NCI-H526 (cell line): ENCODE data around the gene NIPSNAP3A.
"Not testable (repeated sequence)": the region's sequence is repeated elsewhere in the genome, so short reads cannot be mapped to it uniquely, and the experiment has no call there.

Experiments
- DNase-seq, 2 experiments: peaks; one replicate each; lab custom pipeline; 2025; lab: John Stamatoyannopoulos, UW

Gene NIPSNAP3A

GRCh38 chr9:104747565-104748358 lies at the start of gene NIPSNAP3A:
NIPSNAP3A (plus strand) TSS chr9:104747683; CDS start chr9:104747793, 110 bp downstream.
- DNase-seq = peak; percentile 65 to 84

DNA sequence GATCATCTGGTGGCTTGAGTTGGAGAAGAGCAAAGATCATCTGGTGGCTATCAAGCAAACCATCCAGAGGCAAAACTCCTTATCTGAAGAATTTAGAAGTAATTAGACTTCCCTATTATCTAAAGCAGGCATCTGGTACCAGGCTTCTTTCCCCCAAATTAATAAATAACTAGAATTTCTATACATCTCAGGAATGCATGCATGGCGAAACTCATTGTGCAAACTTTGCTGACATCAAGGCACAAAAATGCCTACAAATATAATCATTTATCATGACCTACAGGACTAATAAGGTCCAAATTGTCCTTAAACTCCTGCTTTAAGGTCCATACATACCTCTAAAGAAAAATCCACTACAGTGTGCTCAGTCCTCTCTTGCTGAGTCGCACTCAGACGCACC lies 47.2 kb upstream of the NIPSNAP3A start:
- DNase-seq = no peak

- not testable (repeated sequence) for DNase-seq
These were observed 38.7 kb upstream of the NIPSNAP3A start for GRCh38 chr9:104708737-104709136.

DNA sequence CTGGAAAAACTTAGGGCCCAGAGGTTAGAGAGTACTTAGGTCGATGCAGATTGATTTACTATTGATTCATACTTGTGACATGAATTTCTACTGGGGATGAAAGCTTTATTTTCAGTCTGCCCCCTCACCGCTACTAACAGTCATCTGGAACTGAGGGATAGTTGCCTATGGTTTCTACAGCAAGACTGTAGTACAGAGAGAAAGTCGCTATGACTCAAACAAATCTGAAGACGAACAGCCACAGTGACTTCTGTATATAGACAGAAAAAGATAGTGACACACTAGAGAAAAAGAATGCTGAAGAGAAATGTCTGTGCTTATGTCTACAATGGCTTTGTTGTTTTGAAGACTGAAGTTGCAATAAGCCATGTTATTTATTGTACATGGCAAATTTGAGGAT lies 35.9 kb upstream of the NIPSNAP3A start:
- DNase-seq = no peak

DNA sequence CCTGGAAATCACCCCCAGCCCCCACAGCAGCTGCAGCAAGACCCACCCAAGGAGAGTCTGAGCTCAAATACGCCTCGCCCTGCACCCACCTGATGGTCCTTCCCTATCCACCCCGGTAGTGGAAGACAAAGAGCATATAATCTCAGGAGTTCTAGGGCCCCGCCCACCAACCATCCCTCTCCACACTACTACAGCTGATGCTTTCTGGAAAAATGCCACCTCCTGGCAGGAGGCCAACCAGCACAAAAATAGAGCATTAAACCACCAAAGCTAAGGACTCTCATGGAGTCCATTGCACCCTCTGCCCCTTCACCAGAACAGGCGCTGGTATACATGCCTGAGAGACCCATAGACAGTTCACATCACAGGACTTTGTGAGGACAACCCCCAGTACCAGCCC lies 22.5 kb upstream of the NIPSNAP3A start:
- no peak for DNase-seq

DNA sequence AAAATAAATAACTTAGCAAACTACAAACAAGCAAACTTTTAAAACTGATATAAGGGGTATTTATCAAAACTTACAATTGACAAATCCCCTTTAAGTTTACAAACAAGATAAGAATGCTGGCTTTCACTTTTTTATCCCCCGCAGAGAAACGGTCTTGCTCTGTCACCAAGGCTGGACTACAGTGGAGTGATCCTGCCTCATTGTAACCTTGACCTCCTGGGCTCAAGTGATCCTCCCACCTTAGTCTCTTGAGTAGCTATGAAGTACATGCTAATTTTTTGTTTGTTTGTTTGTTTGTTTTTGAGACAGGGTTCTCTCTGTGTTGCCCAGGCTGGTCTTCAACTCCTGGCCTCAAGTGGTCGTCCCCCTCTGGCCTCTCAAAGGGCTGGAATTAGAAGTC lies 9.0 kb upstream of the NIPSNAP3A start:
- DNase-seq = no peak

DNA sequence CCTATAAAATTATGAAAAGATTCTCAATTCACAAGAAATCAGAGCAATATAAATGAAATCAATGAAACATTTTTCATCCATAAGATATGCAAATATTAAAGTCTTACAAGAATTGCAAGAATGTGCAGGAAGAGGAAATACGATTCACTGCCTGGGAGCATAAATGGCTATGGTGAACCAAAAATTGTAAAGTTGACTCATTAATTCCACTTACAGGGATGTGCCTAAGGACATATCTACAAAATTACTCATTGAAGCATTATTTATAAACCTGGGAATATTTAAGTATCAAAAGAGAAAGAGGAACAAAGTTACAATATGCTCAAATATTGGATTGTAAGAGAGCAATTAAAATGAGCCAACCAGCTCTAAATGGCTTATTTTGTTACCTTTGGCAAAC lies 6.9 kb upstream of the NIPSNAP3A start:
- no peak for DNase-seq

GRCh38 chr9:104743376-104743985 lies 4.0 kb upstream of the NIPSNAP3A start:
- DNase-seq = peak; percentile 32 to 62

GRCh38 chr9:104745852-104746251 lies 1.6 kb upstream of the NIPSNAP3A start:
- no peak for DNase-seq

DNA sequence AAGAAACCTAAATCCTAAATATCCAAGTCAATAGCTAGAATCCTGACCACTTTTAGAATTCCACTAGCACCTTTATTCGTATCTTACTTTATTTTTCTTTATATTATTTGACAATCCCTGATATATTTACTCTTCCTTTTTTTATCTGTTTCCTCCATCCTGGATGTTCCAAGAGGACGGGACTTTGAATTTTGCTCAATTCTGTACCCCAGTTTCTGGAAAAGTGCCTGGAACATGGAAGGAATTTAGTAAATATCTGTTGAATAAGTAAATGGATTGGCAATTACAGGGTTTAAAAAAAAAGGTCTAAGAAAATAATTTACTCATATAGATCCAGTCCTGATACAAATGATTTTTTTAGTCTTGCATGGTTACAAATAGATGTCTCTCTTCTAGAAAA lies 1.2 kb upstream of the NIPSNAP3A start:
- no peak for DNase-seq

DNA sequence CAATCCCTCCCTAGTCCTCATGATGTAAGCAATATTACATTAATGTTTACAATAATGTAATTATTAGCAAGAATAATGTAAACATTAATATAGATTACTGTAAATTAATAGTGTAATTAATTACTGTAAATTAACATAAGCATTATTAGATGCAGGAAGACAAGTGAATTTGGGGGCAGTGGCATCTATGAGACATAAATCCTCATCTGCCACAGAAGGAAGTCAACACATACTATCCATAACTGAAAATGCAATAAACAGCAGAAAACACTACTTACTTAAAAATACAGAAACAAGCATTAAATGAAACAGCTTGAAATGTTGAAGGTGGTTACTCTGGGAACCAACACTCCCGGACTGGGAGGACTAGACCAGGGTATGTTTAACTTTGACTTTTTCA lies 685 bp upstream of the NIPSNAP3A start:
- no peak for DNase-seq

GRCh38 chr9:104747245-104747564 lies 278 bp upstream of the NIPSNAP3A start:
- DNase-seq = no peak

- no peak for DNase-seq
These were observed 1.0 kb downstream of the NIPSNAP3A start for GRCh38 chr9:104748359-104749031.

DNA sequence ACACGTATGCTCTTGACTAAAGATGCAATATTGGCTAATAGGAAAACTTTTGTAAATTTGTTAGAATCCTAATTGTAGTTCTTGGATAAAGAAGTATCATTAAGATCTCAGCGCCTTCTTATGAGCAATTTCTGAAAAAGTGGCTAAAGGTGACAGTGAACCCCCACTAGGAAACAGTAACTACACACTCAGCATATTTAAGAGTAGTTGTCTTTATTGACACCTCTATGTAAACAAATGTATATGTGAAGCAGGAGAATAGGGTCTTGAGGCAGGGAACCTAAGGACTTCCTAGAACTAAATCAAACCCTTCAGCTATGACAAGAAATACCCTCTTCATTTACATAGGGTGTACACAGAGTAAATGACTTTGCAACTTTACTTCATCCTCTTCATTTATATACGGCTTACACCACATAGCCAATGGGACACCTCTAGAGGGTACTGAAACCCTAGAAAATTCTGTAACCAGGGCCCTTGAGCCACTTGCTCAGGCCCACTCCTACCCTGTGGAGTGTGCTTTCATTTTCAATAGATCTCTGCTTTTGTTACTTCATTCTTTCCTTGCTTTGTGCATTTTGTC lies 2.8 kb downstream of the NIPSNAP3A start:
- no peak for DNase-seq

DNA sequence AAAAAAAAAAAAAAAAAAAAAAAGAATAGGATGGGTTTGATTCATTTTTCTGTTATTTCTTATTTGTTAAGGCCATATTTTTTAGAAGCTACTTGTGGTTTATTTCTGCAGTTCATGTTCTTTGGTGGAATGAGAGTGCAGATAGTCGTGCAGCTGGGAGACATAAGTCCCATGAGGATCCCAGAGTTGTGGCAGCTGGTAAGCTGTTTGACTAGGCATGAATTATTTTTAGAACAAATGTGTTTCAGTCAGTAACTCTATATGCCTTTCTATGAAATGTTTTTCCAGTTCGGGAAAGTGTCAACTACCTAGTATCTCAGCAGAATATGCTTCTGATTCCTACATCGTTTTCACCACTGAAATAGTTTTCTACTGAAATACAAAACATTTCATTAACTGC lies 11.5 kb downstream of the NIPSNAP3A start:
- DNase-seq = no peak

DNA sequence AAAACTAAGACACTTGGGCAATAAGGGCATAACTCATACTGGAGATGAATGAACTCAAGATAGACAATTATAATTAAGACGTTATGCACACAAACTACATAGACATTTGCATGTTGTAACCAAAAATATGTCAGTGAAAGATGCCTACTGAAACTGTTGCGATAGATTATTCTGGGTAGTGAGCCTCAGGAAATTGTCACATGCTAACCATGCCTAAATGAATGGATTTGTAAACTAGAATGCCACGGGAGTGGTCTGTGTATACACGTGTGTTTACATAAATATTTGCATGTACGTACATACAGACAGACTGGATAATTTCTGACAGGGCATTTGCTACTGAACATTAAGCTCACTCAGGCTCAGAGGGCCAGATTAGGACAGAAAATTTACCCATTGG lies 17.7 kb downstream of the NIPSNAP3A start:
- DNase-seq = peak; percentile 83 to 86

DNA sequence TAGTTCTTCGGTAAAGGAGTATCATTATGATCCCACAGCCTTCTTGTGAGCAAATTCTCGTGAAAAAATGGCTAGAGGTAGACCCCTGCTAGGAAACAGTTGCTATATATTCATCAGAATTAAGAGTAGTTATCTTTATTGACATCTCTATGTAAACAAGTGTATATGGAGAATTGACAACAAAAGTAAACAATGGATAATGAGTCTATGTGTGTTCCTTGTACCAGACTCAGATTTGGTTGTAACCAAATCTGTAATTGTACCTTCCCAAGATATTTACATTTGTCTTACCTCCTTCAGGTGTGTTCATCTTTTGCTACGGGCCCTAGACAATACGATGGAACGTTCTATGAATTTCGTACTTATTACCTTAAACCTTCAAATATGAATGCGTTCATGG lies 18.5 kb downstream of the NIPSNAP3A start:
- peak; percentile 63 to 85 for DNase-seq

DNA sequence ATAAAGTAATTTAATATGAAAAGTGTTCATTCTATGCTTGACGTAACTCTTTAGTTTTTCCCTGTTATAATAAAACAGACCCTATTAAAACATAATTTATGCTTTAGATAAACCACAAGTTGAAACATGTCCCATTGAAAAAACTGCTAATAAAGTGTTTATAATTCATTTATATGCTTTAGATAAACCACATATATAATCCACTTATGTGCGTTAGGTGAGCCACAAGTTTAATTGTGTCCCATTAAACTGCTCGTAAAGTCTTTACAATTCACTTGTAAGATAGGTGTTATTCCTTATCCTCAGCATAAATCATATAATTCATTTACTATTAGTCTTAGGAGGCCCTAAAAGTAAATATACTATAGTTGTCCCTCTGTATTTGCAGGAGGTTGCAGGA lies 20.0 kb downstream of the NIPSNAP3A start:
- no peak for DNase-seq

GRCh38 chr9:104769029-104769428 lies 21.5 kb downstream of the NIPSNAP3A start:
- DNase-seq = not testable (repeated sequence)

DNA sequence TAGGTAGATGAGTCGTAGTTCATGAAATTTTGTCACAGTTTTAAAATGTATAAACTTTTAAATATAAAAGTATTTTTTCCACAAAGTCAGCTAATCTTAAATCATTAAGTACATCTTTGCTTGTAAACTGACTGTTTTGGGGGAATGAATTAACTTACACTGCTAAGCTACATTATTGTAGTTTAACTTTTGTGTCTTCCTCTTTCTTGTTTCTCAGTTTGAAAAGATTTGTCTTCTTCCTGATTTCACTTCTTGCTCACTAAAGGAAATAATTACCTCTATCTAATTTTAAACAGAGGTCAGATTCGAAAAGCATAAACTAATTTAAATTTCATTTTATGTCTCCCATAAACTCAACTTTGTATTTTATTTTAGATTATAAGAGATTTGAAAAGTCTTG lies 22.2 kb downstream of the NIPSNAP3A start:
- DNase-seq = no peak

GRCh38 chr9:104772714-104773510 lies 25.4 kb downstream of the NIPSNAP3A start:
- DNase-seq = no peak

DNA sequence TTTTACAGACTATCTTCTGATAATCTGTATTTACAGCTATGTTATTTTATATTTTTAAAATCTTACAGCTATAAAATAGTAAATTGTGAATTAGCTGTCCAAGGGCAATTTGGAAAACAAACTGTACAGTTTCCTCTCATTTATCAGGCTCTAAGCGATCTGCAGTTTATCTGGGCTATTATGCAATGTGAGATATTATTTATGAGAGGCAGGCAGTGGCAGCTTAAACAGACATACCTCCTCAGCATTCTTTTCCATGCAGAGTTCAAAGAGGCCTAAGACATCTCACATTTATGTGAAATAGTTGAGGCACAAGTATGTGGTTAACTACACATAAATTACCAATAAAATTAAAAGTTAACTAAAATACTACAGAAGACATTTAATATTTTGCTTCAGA lies 26.6 kb downstream of the NIPSNAP3A start:
- no peak for DNase-seq
